ENCODE data around the gene BSCL2.
"Not testable (repeated sequence)": the region's sequence is repeated elsewhere in the genome, so short reads cannot be mapped to it uniquely, and the experiment has no call there.

The BSCL2 gene

GRCh38 chr11:62719302-62719978, 12.2 kb upstream of the BSCL2 start:
- DNase-seq (ENCODE audit: low read depth in 2 of 2): no peak

- DNase-seq (ENCODE audit: low read depth in 2 of 2): no peak
Measured at GRCh38 chr11:62716816-62717215, 9.6 kb upstream of the BSCL2 start.

GRCh38 chr11:62716206-62716605, 9.0 kb upstream of the BSCL2 start:
- no peak for DNase-seq (ENCODE audit: low read depth in 2 of 2)

DNA sequence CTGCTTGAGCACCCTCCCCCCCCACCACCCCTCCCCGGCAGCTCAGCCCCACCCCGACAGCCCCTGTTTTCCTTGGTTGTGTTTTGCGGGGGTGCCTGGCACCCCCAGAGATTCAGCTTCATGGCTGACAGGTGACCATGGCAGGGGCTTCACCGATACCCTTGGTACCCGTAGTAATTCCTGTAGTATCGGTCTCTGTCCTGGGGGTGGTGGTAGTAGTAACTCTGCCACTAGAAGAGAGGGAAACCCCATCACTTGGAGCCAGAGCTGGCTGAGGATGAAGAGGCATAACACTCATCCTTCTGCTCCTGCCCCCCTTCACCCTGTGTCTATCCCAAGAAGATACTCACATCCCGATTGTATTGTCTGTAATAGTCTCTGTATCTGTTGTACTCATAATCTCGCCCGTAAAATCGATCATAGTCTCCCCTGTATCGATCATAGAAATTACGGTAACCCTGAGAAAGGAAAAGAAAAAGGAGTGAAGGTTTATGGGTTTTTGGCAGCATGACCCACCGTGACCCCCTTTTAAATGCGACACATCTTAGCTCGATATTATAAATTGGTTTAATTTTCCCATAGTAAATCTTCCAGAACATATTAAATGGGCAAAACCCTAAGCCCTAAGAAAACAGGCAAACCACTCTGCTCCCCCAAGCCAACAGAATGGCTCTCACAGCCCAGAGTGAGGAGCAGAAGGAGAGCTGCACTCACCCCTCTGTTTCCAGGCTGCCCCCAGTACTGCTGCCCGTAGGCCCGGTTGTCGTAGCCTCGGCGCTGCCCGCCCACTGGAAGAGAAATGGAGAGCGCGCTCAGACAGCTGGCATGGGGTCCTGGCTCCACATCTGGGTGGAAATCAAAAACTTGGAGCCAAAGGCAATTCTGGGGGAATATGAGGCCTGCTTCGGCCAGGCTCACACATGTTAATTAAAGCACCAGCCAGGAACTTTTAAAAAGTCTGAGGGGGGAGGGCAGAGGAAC, 8.2 kb upstream of the BSCL2 start:
- no peak for DNase-seq (ENCODE audit: low read depth in 2 of 2)

DNA sequence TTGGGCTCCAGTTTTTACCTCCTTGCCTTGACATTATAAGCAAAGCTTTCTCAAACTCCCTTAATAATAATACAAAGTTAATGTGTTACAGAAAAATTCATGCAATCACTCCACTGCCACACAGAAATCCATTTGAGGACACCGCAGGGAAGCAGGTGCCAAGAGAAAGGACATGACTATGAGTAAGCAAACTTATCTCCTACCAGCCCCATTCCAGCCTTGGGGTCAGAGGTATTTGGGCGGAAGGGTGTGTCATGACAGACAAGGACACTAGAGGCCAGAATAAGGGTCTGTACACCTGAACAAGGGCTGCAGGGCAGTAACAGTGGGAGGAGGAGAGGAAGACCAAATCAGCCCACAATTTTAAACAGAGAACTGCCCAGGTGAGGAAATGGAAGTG, 6.1 kb upstream of the BSCL2 start:
- no peak for DNase-seq (ENCODE audit: low read depth in 2 of 2)

GRCh38 chr11:62712861-62713260, 5.6 kb upstream of the BSCL2 start:
- no peak for DNase-seq (ENCODE audit: low read depth in 2 of 2)

DNA sequence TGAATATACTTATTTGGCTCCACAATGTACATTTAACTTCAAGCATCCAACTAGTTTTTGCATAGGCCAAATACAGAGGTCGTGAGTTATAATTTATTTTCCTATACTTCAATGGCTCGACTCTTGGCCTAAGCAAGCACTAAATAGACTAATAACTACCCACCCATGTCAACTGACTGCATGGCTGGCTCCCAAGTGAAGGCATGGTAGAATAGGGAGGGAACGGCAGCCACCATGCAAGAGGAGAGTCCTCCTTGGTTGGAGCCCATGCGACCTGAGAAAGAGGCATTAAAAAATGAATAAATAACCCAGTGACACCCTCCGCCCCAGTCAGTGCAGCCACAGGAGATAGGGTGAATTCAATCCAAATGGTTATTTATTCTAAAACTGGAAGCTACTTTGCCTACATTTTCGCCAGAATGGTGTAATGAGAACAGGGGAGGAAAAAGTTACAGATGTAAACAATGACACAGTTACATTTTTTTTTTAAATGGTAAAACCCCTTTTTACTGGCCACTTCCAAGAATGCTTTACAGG, 5.1 kb upstream of the BSCL2 start:
- DNase-seq (ENCODE audit: low read depth in 2 of 2): no peak

- DNase-seq (ENCODE audit: low read depth in 2 of 2): no peak
Measured at GRCh38 chr11:62710001-62710345, 2.7 kb upstream of the BSCL2 start.

- peak; percentile 92 to 94 for DNase-seq (ENCODE audit: low read depth in 2 of 2)
Measured at GRCh38 chr11:62709247-62710000, 2.2 kb upstream of the BSCL2 start.

DNA sequence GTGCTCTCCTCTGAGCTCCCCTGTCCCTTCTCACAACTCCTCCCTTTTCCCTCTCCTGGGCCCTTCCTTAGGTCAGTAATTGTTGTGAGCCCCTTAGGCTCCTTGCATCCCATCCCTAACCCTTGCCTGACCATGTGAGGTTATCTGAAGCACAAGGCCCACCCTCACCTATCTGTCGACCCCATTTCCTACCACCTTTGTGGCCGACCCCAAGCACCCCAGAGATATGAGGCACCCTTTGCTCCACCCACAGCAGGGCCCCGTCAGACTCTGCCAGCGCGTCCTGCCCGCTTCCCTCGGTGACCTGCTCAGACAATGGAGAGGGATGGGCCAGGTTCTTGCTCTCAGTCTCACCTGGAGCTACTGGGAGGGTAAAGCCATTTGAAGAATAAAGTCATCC, 1.6 kb upstream of the BSCL2 start:
- DNase-seq (ENCODE audit: low read depth in 2 of 2): no peak

- no peak for DNase-seq (ENCODE audit: low read depth in 2 of 2)
Measured at GRCh38 chr11:62708392-62708791, 1.2 kb upstream of the BSCL2 start.

- no peak for DNase-seq (ENCODE audit: low read depth in 2 of 2)
Measured at GRCh38 chr11:62706850-62707247, 375 bp downstream of the BSCL2 start.

- peak; percentile 90 to 92 for DNase-seq (ENCODE audit: low read depth in 2 of 2)
Measured at GRCh38 chr11:62705880-62706849, 1.1 kb downstream of the BSCL2 start.

- no peak for DNase-seq (ENCODE audit: low read depth in 2 of 2)
Measured at GRCh38 chr11:62705413-62705812, 1.8 kb downstream of the BSCL2 start.

GRCh38 chr11:62703921-62704320, 3.3 kb downstream of the BSCL2 start:
- not testable (repeated sequence) for DNase-seq (ENCODE audit: low read depth in 2 of 2)

DNA sequence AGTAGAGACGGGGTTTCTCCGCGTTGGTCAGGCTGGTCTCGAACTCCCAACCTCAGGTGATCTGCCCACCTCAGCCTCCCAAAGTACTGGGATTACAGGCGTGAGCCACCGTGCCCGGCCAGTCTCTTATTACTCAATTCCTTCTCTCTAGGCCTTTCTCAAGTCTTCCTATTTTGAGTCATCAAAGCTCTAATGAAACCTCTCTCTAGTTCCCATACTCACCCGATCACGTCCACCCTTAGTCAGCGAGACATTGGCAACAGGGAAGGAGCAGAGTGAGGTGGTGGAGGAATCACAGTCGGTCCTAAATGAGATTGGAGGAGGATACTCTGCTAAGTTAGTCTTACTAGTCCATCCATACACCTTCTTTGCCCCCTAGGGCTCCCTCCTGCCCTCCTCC, 5.0 kb downstream of the BSCL2 start:
- DNase-seq (ENCODE audit: low read depth in 2 of 2): no peak

- DNase-seq (ENCODE audit: low read depth in 2 of 2): no peak
Measured at GRCh38 chr11:62694455-62695167, 12.6 kb downstream of the BSCL2 start.

DNA sequence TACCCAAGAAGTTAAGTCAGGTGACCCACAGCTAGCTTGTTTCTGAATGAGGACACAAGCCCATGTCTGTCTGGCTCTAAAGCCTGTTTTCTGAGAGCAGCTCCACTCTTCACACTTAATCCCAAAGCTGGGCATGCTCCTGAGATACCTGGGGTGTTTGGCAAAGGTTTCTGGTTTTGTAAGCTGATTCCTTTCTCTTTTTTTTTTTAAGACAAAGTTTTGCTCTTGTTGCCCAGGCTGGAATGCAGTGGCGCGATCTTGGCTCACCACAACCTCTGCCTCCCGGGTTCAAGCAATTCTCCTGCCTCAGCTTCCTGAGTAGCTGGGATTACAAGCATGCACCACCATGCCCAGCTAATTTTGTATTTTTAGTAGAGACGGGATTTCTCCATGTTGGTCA, 13.6 kb downstream of the BSCL2 start:
- DNase-seq (ENCODE audit: low read depth in 2 of 2): not testable (repeated sequence)

DNA sequence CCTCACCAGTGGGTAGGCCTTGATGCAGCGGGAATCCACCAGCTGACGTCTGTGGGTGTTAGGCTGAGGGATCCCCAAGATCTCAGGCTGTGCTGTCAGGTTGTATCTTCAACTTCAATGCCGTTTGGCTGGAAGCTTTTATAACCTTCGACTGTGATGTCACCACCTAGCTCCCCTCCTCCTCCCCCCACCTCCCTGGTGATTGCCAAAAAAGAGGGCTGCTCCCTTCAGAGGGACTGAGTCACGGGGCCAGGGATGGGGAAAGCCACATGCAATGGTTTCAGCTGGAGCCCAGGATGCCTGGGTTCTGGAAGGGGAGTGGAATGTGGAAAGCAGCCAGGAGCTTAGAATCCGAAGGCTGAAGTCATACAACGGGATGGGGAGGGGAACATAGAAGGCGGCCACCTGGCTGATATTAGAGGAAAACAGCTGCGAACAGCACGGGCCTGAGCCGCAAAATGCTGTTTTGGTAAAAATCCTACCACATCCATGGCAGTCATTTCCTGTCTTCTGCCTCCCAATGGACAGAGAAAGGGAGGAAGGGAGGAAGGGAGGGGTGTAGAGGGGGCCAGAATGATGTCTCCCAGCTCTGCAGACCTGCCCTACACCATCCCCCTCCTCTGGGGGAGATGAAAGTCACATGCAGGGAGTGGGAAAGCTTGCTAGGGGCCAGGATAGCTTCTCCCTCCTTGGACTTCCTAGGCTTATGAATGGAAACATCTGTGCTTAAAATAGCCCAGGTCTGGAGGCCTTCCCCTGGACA, 17.6 kb downstream of the BSCL2 start, which contains the start of gene LRRN4CL:
Gene LRRN4CL, minus strand, starts transcription at position 110 of the 763 bp plus-strand sequence. CDS start 1,022 bp downstream, outside the sequence.
- DNase-seq (ENCODE audit: low read depth in 2 of 2): no peak

All from stimulated activated CD8-positive, alpha-beta memory T cell treated with anti-CD3 and anti-CD28 coated beads, Interleukin-15, amount 100 ng/mL, for 48 hours (primary cell).